ENCODE data around the gene RPS6KL1.

RPS6KL1 gene

GRCh38 chr14:74881431-74882102, 41.5 kb downstream of the RPS6KL1 start, which contains the start of gene DLST:
Gene DLST (plus strand): TSS chr14:74881916. CDS start chr14:74881954, 38 bp downstream.
- peak; percentile 88 for DNase-seq

- no peak for DNase-seq
These were observed 43.5 kb downstream of the RPS6KL1 start for GRCh38 chr14:74879427-74880182.

DNA sequence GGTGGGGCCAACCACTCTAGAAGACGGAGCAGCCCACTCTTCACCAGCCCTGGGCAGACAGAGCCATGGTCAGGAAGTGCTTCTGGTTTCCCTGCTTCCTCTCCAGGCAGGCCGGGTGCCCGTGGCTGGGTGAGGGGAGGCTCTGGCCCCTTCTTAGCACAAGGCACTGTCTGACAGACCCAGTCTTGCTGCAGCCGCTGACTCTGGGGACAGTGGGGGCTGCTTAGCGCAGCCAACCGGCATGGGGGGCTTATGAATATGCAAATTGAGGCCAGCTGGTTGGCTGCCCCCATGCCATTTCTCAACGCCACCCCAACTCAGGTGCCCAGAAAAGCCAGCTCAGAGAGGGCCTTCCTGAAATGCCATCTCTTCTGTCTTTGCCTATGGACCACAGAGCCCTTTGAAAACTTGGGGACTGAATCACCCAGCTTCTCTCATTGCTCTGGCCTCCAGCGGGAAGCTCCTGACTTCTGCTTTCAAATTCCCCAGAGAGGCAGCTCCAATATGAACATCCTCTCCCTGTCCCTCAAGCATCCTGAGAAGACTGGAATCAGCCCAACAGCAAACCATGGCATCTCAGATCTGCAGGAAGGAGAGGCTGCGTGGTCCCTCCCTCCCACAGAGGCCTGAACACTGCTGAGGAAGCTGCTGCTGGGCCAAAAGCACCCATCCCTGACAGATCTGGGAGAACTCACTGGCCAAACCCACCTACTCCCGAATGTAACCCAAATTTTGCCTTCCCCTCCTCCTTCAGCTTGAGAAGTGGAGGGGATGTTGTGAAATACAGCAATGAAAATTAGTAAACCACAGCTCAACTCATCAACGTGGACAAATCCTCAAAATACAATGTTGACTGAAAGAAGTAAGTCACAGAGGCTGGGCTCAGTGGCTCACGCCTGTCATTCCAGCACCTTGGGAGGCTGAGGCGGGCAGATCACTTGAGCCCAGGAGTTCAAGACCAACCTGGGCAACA, 46.8 kb downstream of the RPS6KL1 start, which contains the start of gene PROX2:
Gene PROX2, minus strand, starts transcription at position 205 of the 973 bp plus-strand sequence. CDS start 12,311 bp downstream, outside the sequence.
- peak; percentile 6 for DNase-seq

- no peak for DNase-seq
These were observed 47.9 kb downstream of the RPS6KL1 start for GRCh38 chr14:74875204-74875603.

DNA sequence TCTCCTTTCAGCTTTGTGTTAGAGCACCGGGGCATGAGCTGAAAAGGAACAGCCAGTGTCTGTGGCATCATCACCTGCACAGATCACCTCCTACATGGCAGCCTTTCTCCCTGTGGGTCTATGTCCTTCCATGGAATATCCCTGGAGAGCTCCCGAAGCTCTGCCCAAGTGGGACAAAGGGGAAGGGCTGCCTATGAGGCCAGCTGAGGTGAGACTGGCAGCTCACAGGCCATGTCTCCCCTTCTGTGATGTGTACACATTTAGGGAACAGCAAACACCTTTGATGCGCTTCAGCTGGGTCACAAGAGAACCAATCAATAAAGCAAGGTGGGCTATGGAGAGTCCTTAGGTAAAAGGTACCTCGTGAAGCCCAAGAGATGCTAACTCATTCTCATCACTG, 51.2 kb downstream of the RPS6KL1 start:
- no peak for DNase-seq

DNA sequence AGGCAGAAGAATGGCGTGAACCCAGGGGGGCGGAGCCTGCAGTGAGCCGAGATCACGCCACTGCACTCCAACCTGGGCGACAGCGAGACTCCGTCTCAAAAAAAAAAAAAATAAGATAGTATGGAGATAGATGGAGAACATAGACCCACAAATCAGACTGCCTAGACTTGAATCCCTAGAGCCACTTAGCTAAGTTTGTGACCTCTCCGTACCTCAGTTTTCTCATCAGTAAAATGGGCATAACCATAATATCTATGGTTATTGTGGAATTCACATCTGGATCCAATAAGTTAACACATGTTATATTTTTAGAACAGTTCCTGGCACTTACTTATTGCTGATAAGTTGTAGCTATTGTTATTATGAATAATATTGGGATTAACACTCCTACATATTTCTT, 54.3 kb downstream of the RPS6KL1 start:
- no peak for DNase-seq

GRCh38 chr14:74867673-74868072, 55.4 kb downstream of the RPS6KL1 start:
- peak; percentile 57 for DNase-seq

- no peak for DNase-seq
These were observed 56.2 kb downstream of the RPS6KL1 start for GRCh38 chr14:74866708-74867389.

GRCh38 chr14:74865156-74865555, 57.9 kb downstream of the RPS6KL1 start:
- no peak for DNase-seq

DNA sequence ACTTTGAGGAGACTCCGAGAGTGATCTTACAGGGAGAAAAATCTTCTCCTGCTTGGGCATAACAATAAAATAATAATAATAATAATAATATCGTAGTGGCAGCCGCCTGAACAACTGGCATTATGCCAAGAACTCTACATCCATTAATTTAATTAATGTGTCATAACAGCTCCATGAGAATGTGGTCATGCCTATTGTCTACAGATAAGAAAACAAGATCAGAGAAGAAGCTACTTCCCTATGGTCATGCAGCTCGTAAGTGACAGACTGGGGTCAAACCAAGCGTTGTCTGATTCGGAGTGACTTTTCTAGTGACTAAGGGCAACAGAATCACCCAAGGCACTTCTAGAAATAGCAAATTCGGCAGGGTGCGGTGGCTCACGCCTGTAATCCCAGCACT, 58.9 kb downstream of the RPS6KL1 start:
- DNase-seq, result no peak

GRCh38 chr14:74863274-74863673, 59.8 kb downstream of the RPS6KL1 start:
- no peak for DNase-seq

GRCh38 chr14:74861734-74862090, 61.3 kb downstream of the RPS6KL1 start:
- no peak for DNase-seq

DNA sequence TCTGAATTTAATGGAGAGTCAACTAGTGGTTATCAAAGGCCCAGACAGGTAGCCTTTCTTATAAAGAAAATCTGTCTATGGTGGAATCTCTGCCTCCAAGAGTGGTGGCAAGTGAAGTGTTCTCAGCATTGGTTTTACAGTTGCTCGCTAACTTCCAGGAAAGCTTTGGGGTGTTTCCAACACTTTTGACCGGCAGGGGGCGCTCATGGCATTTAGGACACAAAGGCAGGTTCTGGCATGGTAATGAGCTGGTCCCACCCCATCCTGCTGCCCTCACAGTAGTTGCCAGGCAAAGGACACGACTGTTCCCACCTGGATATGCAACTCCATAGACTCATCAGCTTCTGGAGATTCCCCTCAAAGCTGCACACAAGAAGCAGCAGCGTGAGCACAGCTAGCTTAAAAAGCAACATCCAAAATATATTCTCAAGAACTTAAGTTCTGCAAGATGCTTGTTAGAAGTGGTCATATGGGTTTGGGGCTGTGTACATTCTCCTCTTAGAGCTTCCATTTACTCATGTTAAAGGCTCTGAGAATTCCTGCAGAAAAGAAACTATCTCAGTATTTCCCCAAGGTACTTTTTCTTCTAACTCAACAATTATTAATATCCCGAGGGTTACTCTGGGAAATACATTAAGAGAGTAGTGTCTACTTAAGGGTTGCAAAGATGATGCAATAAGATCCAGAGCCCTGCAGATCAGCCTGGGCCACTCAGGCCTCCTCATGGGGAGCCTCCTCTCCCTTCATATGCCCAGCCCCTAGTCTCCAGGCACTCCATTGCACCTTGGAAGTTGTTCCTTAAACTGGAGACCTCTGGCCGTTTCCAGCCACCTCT, 61.9 kb downstream of the RPS6KL1 start:
- peak; percentile 88 for DNase-seq

GRCh38 chr14:74859757-74860552, 63.1 kb downstream of the RPS6KL1 start:
- DNase-seq, result no peak

GRCh38 chr14:74858022-74858421, 65.0 kb downstream of the RPS6KL1 start:
- no peak for DNase-seq

DNA sequence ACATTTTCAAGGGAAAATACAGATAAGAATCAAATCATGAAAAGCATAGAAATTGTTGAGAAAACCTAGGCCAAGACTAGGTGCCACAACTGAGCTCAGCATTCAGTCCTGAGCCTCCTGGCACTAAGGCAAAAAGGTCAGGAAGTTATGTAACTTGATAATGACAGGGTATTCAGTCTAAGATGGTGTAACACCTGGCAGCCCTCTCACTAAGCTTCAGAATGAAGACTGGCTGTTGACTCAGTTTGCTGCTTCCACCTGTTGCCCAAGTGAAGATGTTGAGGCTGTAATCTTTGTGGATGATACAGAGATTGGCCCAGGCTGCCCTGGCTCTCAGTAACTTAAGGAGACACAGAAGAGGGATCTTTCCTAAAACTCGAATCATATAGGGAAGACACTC, 66.7 kb downstream of the RPS6KL1 start:
- DNase-seq, result no peak

- DNase-seq, result no peak
These were observed 67.1 kb downstream of the RPS6KL1 start for GRCh38 chr14:74855945-74856344.

DNA sequence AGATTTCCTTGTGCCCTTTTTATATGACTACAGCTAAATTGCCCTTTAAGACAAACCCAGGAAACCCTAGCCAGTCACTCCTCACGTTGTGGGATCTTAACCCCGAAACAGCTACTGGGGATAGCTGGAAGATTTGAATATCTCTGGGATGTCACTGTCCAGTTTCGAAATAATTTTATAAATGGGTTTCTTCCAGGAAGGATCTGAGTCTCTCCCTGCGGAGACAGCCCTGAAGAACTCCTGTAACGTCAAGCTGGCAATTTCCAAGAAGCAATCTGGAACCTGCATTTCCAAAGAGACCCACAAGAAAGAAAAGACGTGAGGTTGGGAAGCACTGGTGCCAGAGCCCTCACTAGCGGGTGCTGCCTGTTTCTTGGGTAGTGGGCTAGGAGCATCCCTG, 68.0 kb downstream of the RPS6KL1 start:
- DNase-seq, result no peak
